OCI-LY7 (cell line): ENCODE measurements around the gene TLX2. TPM values are rescaled to one million over a fixed set of nuclear protein-coding genes. Genes with fewer than 3 reads are reported as not detected.

ENCODE experiments used
- BruUV-seq: library from RNA; stranded (reverse); fragments of 400-500 nt; replicated peaks from 2 replicates; lab custom pipeline; 2021; lab: Mats Ljungman, UMichigan
- CTCF ChIA-PET: fragments of 300-600 bp; sonication (Branson Sonifier 250); formaldehyde crosslinking; loops from one replicate; lab custom pipeline; 2022; ENCODE audit warnings: antibody characterized with exemption; ENCODE audit not compliant: unreplicated experiment; lab: Charles Lee
- POLR2A ChIA-PET: fragments of 300-600 bp; sonication (Branson Sonifier 250); formaldehyde crosslinking; loops from one replicate; lab custom pipeline; 2022; ENCODE audit warnings: antibody characterized with exemption; lab: Charles Lee
- DNase-seq: peaks from one replicate; pipeline ENCODE4 v3.0.0-alpha.2; 2015; ENCODE audit warnings: low spot score
- H2AFZ ChIP-seq: fragments of 200-600 bp; sonication (generic), shearing (Covaris generic); 2 replicates; pipeline ENCODE4 v1.6.1; 2014; ENCODE audit warnings: mild to moderate bottlenecking, antibody characterized with exemption, low read length, moderate library complexity
- H3K27ac ChIP-seq: fragments of 200-600 bp; sonication (generic); 2 replicates; pipeline ENCODE4 v1.5.1; 2014; ENCODE audit warnings: mixed run types, low read depth, mild to moderate bottlenecking, moderate library complexity, low read length, inconsistent platforms; ENCODE audit not compliant: poor library complexity, severe bottlenecking
- H3K36me3 ChIP-seq: fragments of 200-600 bp; sonication (generic); 2 replicates; pipeline ENCODE4 v1.6.1; 2014; ENCODE audit warnings: mild to moderate bottlenecking, antibody characterized with exemption, low read length, moderate library complexity, mixed read lengths; ENCODE audit not compliant: insufficient read depth
- H3K4me1 ChIP-seq: fragments of 200-600 bp; sonication (generic); 2 replicates; pipeline ENCODE4 v1.5.1; 2014; ENCODE audit warnings: mild to moderate bottlenecking, low read length; ENCODE audit not compliant: insufficient read depth, poor library complexity, severe bottlenecking
- H3K4me2 ChIP-seq: fragments of 200-600 bp; sonication (generic); 2 replicates; pipeline ENCODE4 v1.6.1; 2014; ENCODE audit warnings: mild to moderate bottlenecking, low read length
- H3K4me3 ChIP-seq: fragments of 200-600 bp; sonication (generic); 2 replicates; pipeline ENCODE4 v1.5.1; 2014; ENCODE audit warnings: mild to moderate bottlenecking, low read depth, low read length; ENCODE audit not compliant: poor library complexity, severe bottlenecking
- H3K79me2 ChIP-seq: fragments of 200-600 bp; sonication (generic); 2 replicates; pipeline ENCODE4 v1.6.1; 2016; ENCODE audit warnings: low read depth, mild to moderate bottlenecking, low read length, moderate library complexity, mixed read lengths; ENCODE audit not compliant: insufficient read depth
- H3K9me2 ChIP-seq: fragments of 200-600 bp; sonication (generic); 2 replicates; pipeline ENCODE4 v1.6.1; 2016; ENCODE audit warnings: mild to moderate bottlenecking, low read length, mixed read lengths; ENCODE audit not compliant: insufficient read depth
- H3K9me3 ChIP-seq: fragments of 200-600 bp; sonication (generic); 2 replicates; pipeline ENCODE4 v1.6.1; 2014; ENCODE audit warnings: mild to moderate bottlenecking, mixed run types, low read length, mixed read lengths
- H4K20me1 ChIP-seq: fragments of 200-600 bp; sonication (generic); 2 replicates; pipeline ENCODE4 v1.6.1; 2014; ENCODE audit warnings: mild to moderate bottlenecking, antibody characterized with exemption, low read length, moderate library complexity, mixed read lengths; ENCODE audit not compliant: insufficient read depth
- CTCF ChIP-seq: fragments of 200-600 bp; sonication (generic); conservative IDR thresholded peaks from 2 replicates; pipeline ENCODE4 v1.5.1; 2014; ENCODE audit warnings: mild to moderate bottlenecking, antibody characterized with exemption, low read length, moderate library complexity, mixed read lengths
- EZH2phosphoT487 ChIP-seq: fragments of 200-600 bp; sonication (generic); IDR thresholded peaks from 2 replicates; pipeline ENCODE4 v1.6.1; 2018; ENCODE audit warnings: low read depth, borderline replicate concordance, mild to moderate bottlenecking, mixed run types, antibody characterized with exemption, low read length, moderate library complexity, mixed read lengths
- intact Hi-C: fragments of 100-400 bp; cut with micrococcal nuclease; formaldehyde crosslinking; loops from one replicate; pipeline ENCODE4 v1.10.0; 2022; ENCODE audit not compliant: unreplicated experiment
- total RNA-seq, 2 experiments: library from RNA; depleted of rRNA in 1 of 2; stranded (reverse); fragments of >200 nt in 1 of 2; shearing (Covaris generic) in 1 of 2; gene quantifications; 2 replicates each; pipeline ENCODE4 v1.2.3, GENCODE V29; 2014 to 2022

Gene TLX2
- total RNA-seq, 2 experiments from 2014 or later: not detected

DNA sequence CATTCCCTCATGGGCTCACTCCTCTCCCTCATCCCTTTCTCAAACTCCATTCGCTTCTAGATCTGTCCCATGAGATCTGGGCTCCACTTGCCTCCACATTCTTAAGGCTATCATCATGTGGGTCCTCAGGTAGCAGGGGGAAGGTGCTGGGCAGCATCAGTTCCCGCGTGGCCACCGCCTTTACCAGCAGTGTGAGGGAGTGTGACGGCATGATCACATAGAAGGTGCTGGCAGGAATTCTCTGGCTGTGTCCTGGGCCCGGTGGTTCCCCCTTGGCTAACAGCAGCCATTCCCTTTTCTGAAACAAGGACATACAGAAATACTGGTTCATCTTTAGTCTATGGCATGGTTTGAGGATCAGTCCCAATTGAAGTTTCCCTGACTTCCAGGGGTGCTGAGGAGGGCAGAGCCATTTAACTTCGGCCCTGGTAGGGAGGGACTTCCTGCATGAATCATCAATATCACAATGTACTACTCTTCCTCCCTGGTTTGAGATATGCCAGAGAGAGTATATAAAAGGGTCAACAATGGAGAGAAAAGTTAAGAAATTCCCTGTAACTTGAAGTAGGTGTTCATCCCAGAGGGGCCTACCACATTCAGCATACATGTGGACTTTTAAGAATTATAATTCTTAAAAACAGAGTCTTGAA lies 48.0 kb downstream of the TLX2 start:
- no peaks in the 10 kb centered on the region for H3K9me3 ChIP-seq
- CTCF ChIA-PET: no interaction called here
- no peak overlapping the region for H3K4me3 ChIP-seq
- BruUV-seq: no TSS peak
- intact Hi-C loops: no loop called here
- POLR2A ChIA-PET: interaction anchor here (0.6 kb wide), 1 partner anchor 11 kb away, joined by 3 read pairs; no protein-coding TSS in a partner anchor
- H3K79me2 ChIP-seq: no peaks in the 10 kb centered on the region
- H3K36me3 ChIP-seq: no peaks in the 10 kb centered on the region
- no peak for DNase-seq
- no peak overlapping the region for H3K4me2 ChIP-seq
- H3K9me2 ChIP-seq: no peaks in the 10 kb centered on the region
- TF ChIP-seq CTCF: no peak
- no peak for TF ChIP-seq EZH2phosphoT487
- no peaks in the 10 kb centered on the region for H3K4me1 ChIP-seq
- H2AFZ ChIP-seq: no peak overlapping the region; the same call in 1 of the 2 replicates
- H4K20me1 ChIP-seq: no peaks in the 10 kb centered on the region
- H3K27ac ChIP-seq: no peak overlapping the region

GRCh38 chr2:74564222-74564621 lies 50.0 kb downstream of the TLX2 start:
- no peaks in the 10 kb centered on the region for H3K79me2 ChIP-seq
- no peaks in the 10 kb centered on the region for H3K9me3 ChIP-seq
- no peak for DNase-seq
- BruUV-seq: no TSS peak
- H3K4me2 ChIP-seq: no peak overlapping the region
- no peaks in the 10 kb centered on the region for H3K9me2 ChIP-seq
- ChIA-PET POLR2A (interaction anchor here (0.6 kb wide), 1 partner anchor 21 kb away, joined by 3 read pairs; no protein-coding TSS in a partner anchor), CTCF (no interaction called here)
- H3K4me1 ChIP-seq: no peaks in the 10 kb centered on the region
- intact Hi-C loops: no loop called here
- H3K27ac ChIP-seq: no peak overlapping the region
- H3K36me3 ChIP-seq: no peaks in the 10 kb centered on the region
- H4K20me1 ChIP-seq: no peaks in the 10 kb centered on the region
- no peak for TF ChIP-seq EZH2phosphoT487
- no peak for TF ChIP-seq CTCF
- no peak overlapping the region for H2AFZ ChIP-seq
- H3K4me3 ChIP-seq: no peak overlapping the region

DNA sequence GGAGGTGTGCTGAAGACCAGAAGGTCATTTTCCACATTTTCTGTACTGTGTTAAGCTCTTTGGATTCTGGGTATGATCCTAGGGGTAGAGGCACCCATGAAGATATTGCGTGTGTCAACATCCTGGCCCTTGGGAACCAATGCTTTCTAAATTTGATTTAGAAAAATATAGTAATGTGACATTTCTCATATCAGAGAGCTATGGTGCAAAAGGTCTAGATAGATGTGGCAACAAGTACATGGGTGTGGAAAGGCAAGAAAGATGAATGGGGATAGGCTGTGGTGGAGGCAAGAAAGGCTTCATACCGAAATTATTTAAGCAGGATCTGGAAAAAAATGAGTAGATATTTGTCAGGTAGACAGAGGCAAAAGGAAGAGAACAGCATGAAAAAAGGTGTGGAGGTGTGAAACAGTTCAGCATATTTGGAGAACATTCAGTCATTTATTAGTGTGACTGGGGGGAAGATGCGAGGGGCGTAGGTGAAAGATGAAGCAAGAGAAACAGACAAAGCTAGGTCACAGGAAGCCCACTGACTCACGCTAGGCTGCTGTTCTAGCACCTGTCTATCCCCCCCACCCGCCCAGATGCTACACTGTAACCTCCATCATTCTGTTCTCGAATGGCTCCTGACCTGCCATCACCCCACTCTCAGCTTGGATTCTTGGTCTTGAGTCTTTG lies 52.0 kb downstream of the TLX2 start:
- Histone ChIP-seq H3K4me2 (no peak overlapping the region), H3K36me3 (no peaks in the 10 kb centered on the region), H2AFZ (no peak overlapping the region), H3K27ac (no peak overlapping the region), H3K79me2 (no peaks in the 10 kb centered on the region), H3K4me3 (no peak overlapping the region), H3K9me2 (no peaks in the 10 kb centered on the region), H4K20me1 (no peaks in the 10 kb centered on the region), H3K4me1 (peaks cover 6% of the 10 kb centered on the region), H3K9me3 (no peaks in the 10 kb centered on the region)
- ChIA-PET CTCF (no interaction called here), POLR2A (interaction anchor here (1.2 kb wide), 2 partner anchors 23 to 34 kb away, joined by 3 read pairs; no protein-coding TSS in a partner anchor)
- BruUV-seq: no TSS peak
- TF ChIP-seq EZH2phosphoT487: no peak
- no peak for TF ChIP-seq CTCF
- DNase-seq: no peak
- intact Hi-C loops: no loop called here
